Choroid plexus epithelial cell (primary cell): ENCODE data around the gene DNAJC25.
A peak's percentile ranks its signal among the peaks of the same experiment; 100 is the strongest.

Experiments used
- DNase-seq: peaks from one replicate; pipeline ENCODE4 v3.0.0-alpha.2; 2010; ENCODE audit warnings: low read depth
- H3K4me3 ChIP-seq: 2 replicates; pipeline ENCODE4 v1.5.1; 2011; ENCODE audit warnings: low read depth, mild to moderate bottlenecking, control low read depth, low read length, moderate library complexity
- CTCF ChIP-seq: conservative IDR thresholded peaks from 2 replicates; pipeline ENCODE4 v1.5.1; 2011; ENCODE audit warnings: low read depth, mild to moderate bottlenecking, control low read depth, inconsistent platforms, low read length, moderate library complexity

Gene DNAJC25

DNA sequence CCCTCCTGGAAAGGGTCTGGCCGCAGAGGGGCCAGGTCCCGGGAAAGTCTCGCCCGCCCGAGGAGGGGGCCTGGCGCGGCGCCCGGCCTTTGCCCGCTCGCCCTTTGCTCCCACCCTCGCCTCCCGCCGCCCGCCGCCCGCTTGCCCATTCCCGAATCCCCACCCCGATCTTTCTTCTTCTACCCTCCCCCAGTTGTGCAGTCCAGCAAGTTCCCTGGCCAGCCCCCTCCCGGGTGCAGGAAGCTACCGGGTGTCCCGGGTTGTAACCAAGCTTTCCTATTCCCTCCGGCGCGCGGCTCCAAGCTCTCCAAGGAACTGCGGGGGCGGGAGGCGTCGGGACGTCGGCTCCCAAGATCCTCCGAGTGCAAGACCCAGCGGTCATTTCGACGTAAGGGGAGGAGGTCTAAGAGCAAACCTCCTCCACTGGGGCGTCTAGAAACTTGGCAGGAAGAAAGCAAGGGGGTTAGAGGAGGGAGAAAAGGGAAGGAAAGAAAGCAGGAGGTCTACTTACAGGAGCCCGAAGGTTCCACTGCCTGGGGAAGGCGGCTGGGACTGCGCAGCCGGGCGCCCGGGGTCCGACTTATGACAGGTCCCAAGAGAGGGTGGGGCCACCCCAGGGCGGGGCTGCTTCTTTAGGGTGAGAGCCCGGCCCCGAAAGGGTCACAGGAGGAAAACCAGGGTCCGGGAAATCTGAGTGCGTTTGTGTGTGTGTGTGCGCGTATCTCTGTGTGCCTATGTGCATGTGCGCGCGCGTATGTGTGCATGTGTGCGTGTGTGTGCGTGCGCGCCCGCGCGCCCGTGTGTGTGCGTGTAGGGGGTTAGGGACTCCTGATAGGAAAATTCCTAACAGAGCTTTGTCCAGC lies 31.8 kb upstream of the DNAJC25 start, which contains the start of gene PTGR1:
Gene PTGR1 (minus strand): TSS at position 556 of the 863 bp plus-strand sequence. CDS start 2,225 bp downstream, outside the sequence.
- H3K4me3 ChIP-seq: peak within 1 kb of the TSS; percentile 75
- TF ChIP-seq CTCF: no peak
- peak; percentile 88 for DNase-seq

GRCh38 chr9:111599955-111600343 lies 31.2 kb upstream of the DNAJC25 start:
- no peak for DNase-seq
- H3K4me3 ChIP-seq: peak overlapping the region; percentile 75
- no peak for TF ChIP-seq CTCF

- no peak overlapping the region for H3K4me3 ChIP-seq
- no peak for TF ChIP-seq CTCF
- DNase-seq: peak; percentile 56
These were observed 29.7 kb upstream of the DNAJC25 start for GRCh38 chr9:111601237-111602018.

DNA sequence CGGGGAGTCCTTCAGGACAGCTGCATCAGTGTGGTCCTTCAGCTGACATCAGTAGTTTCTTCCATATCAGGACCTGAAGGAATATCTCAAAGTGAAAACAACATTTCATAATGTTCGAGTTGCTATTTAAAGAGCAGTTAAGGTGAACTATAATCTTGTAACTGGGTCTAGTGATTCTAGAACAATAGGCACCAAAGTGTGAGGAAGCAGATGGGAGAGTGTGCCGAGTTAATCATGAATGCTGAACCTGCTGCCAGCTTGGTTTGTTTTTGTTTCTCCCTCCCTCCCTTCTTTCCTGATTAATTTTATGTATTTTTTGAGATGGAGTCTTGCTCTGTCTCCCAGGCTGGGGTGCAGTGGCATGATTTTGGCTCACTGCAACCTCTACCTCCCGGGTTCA lies 28.1 kb upstream of the DNAJC25 start:
- no peak overlapping the region for H3K4me3 ChIP-seq
- no peak for TF ChIP-seq CTCF
- no peak for DNase-seq

GRCh38 chr9:111604054-111604615 lies 27.0 kb upstream of the DNAJC25 start:
- no peak for DNase-seq
- TF ChIP-seq CTCF: no peak
- H3K4me3 ChIP-seq: no peak overlapping the region

DNA sequence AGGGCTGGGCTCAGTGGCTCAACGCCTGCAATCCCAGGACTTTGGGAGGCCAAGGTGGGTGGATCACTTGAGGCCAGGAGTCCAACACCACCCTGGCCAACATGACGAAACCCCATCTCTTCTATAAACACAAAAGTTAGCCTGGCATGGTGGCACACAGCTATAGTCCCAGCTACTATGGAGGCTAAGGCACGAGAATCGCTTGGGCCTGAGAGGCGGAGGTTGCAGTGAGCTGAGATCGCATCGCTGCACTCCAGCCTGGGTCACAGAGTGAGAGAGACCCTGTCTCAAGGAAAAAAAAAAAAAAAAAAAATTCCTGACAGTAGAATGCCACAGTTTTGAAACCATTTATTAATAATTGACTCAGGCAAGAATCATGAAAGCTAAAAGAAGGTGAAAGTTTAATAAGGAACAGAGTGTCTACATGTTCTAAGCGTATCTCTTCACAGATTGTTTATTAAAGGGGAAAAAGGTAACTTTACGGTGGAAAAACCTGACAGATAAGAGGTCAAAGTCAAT lies 26.0 kb upstream of the DNAJC25 start:
- H3K4me3 ChIP-seq: no peak overlapping the region
- no peak for TF ChIP-seq CTCF
- no peak for DNase-seq
